K562 (cell line): ENCODE results near the gene UBLCP1. TPM values are rescaled to one million over a fixed set of nuclear protein-coding genes. Genes with fewer than 3 reads are reported as not detected.

ENCODE experiments used
- CBX5 ChIP-seq: IDR thresholded peaks from 2 replicates; pipeline ENCODE4 v1.6.1; 2014; ENCODE audit warnings: low read depth, borderline replicate concordance
- FOXM1 ChIP-seq, 2 experiments: fragments of 450-650 bp in 1 of 2; sonication (generic) in 1 of 2; formaldehyde crosslinking in 1 of 2; IDR thresholded peaks; 2 replicates each; pipeline versions ENCODE4 v1.6.1 to v1.9.0; 2017 to 2022; ENCODE audit warnings: low read depth in 2 of 2, mild to moderate bottlenecking in 2 of 2, missing genetic modification reagents in 1 of 2, moderate library complexity in 1 of 2
- ZKSCAN1 ChIP-seq: fragments of 150-350 bp; IDR thresholded peaks from 2 replicates; pipeline ENCODE4 v1.6.1; 2016; ENCODE audit warnings: low read depth, low read length
- polyA plus RNA-seq, 8 experiments: library from polyadenylated mRNA; depleted of rRNA in 4 of 8; stranded (reverse) in 5 of 8; unstranded in 3 of 8; fragments of >200 nt; fragmentation: Nextera tagmentation in 2 of 8; fragmentation: Illumina TruSeq in 1 of 8; extraction: Ambion mirVana in 2 of 8; extraction: Trizol in 1 of 8; gene quantifications; 2 replicates each; pipeline versions ENCODE4 v1.2.1 to v1.2.3, GENCODE V29; 2011 to 2014; ENCODE audit warnings: inconsistent platforms in 1 of 8, missing spikeins in 1 of 8
- total RNA-seq, 7 experiments: library from RNA; depleted of rRNA in 6 of 7; stranded (reverse); fragments of >200 nt in 6 of 7; fragmentation: Illumina TruSeq in 2 of 7; extraction: Trizol in 2 of 7; gene quantifications; 2 replicates each; pipeline versions ENCODE4 v1.2.1 to v1.2.3, GENCODE V29; 2011 to 2021; ENCODE audit warnings: low replicate concordance in 1 of 7
- TF ChIP-seq, protein P1 (sequence below): fragments of 450-650 bp; formaldehyde crosslinking; IDR thresholded peaks from 2 replicates; pipeline ENCODE4 v1.4.0; 2022; ENCODE audit warnings: missing genetic modification characterization
- TF ChIP-seq, protein P2 (sequence below): fragments of 250-450 bp; sonication (Bioruptor Pico); IDR thresholded peaks from 2 replicates; pipeline ENCODE4 v1.4.0; 2020; ENCODE audit warnings: borderline replicate concordance
- TF ChIP-seq, protein P3 (sequence below): sonication (generic); formaldehyde crosslinking; IDR thresholded peaks from 2 replicates; pipeline ENCODE4 v1.8.0; 2022; ENCODE audit warnings: mild to moderate bottlenecking, missing genetic modification reagents
- TF ChIP-seq, protein P4 (sequence below): conservative IDR thresholded peaks from 2 replicates; pipeline ENCODE4 v1.6.1; 2011; ENCODE audit warnings: low read depth, mild to moderate bottlenecking, low read length; ENCODE audit not compliant: control insufficient read depth

Gene UBLCP1
- total and polyA plus RNA-seq, 9 of the 15 experiments (the other 6 are each of a cell fraction or from before 2014, with no cell fraction given): 18.8 to 39.8 (median 30.2) TPM

DNA sequence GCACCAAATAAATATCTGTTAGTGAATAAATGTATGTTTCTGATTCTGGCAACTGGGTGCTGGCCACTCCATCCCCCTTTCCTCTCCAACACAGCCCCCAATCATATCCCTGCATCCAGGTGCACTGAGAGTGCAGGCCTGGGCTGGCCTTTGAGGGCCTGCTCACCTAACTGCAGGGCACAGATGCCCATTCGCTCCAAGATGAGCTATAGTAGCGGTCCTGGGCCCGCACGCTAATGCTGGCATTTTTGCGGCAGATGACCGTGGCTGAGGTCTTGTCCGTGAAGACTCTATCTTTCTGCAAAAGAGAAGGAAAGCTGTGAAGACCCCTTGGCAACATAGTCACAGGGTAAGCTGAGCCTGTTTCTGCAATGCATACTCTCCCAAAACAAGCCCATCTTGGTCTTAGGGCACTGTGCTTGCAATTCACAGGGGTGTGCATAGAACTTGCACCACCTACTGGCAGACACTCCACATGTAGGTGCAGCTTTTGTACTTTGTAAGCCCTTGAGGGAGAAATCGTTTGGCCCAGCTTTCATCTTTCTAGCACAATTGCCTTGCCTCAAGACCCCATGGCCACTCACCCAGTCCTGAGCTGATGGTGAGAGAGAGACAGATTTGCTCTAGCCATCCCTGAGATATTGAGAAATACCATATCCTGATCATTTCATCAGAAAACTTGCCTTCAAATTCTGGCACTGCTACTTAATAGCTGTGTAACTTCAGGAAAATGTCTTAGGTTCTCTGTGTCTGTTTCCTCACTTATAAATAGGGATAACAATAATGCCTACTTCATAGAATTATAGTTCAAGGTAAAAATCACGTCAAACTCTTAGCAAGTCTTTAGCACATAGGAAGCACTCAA is 53.7 kb downstream of the UBLCP1 start (continued):
- TF ChIP-seq, protein P1, sequence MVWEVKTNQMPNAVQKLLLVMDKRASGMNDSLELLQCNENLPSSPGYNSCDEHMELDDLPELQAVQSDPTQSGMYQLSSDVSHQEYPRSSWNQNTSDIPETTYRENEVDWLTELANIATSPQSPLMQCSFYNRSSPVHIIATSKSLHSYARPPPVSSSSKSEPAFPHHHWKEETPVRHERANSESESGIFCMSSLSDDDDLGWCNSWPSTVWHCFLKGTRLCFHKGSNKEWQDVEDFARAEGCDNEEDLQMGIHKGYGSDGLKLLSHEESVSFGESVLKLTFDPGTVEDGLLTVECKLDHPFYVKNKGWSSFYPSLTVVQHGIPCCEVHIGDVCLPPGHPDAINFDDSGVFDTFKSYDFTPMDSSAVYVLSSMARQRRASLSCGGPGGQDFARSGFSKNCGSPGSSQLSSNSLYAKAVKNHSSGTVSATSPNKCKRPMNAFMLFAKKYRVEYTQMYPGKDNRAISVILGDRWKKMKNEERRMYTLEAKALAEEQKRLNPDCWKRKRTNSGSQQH: no peak
- TF ChIP-seq, protein P2, sequence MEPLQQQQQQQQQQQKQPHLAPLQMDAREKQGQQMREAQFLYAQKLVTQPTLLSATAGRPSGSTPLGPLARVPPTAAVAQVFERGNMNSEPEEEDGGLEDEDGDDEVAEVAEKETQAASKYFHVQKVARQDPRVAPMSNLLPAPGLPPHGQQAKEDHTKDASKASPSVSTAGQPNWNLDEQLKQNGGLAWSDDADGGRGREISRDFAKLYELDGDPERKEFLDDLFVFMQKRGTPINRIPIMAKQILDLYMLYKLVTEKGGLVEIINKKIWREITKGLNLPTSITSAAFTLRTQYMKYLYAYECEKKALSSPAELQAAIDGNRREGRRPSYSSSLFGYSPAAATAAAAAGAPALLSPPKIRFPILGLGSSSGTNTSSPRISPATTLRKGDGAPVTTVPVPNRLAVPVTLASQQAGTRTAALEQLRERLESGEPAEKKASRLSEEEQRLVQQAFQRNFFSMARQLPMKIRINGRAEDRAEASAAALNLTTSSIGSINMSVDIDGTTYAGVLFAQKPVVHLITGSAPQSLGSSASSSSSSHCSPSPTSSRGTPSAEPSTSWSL (CRISPR knock-in tag): no peak
- TF ChIP-seq, protein P3, sequence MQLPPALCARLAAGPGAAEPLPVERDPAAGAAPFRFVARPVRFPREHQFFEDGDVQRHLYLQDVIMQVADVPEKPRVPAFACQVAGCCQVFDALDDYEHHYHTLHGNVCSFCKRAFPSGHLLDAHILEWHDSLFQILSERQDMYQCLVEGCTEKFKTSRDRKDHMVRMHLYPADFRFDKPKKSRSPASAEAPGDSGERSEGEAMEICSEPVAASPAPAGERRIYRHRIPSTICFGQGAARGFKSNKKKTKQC: no peak
- TF ChIP-seq FOXM1 (IDR thresholded peaks at IDR 0.05; ENCODE audit: low read depth) (no peak), FOXM1 (CRISPR knock-in tag; IDR thresholded peaks at IDR 0.05; ENCODE audit: low read depth) (no peak), CBX5 (no peak), ZKSCAN1 (no peak)
- TF ChIP-seq, protein P4, sequence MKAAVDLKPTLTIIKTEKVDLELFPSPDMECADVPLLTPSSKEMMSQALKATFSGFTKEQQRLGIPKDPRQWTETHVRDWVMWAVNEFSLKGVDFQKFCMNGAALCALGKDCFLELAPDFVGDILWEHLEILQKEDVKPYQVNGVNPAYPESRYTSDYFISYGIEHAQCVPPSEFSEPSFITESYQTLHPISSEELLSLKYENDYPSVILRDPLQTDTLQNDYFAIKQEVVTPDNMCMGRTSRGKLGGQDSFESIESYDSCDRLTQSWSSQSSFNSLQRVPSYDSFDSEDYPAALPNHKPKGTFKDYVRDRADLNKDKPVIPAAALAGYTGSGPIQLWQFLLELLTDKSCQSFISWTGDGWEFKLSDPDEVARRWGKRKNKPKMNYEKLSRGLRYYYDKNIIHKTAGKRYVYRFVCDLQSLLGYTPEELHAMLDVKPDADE: no peak
